Measurements from ENCODE around the gene ZFPL1.

The ZFPL1 gene

DNA sequence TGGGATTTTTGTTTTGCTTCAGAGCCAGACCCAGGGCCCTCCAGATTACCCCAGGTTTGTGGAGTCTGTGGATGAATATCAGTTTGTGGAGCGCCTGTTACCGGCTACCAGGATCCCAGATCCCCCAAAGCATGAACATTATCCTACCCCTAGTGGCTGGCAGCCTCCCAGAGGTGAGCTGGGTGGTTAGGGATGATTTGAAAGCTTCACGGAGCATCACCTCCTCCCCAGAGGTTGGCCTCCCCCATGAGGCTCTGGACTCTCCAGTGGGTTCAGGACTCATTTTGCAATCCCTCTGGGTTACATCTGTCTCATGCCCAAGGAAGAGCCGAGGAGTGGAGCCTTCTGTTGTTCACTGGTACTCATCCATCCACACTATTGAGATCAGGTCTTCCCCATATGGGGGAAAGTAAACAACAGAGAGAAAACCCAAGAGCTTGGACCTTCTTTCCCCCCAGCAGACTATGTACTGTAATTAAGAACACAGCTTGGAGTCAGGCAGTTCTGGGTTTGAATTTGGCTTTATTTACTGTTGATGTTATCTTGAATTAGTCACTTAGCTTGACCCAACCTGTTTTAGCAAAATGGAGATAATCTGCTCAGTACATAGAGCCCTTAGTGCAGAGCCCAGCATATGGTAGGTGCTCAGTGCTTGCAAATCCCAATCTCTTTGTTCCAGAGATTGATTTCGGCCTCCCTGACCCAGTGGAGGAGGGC, 40.6 kb downstream of the ZFPL1 start:
- TF ChIP-seq, protein P1, sequence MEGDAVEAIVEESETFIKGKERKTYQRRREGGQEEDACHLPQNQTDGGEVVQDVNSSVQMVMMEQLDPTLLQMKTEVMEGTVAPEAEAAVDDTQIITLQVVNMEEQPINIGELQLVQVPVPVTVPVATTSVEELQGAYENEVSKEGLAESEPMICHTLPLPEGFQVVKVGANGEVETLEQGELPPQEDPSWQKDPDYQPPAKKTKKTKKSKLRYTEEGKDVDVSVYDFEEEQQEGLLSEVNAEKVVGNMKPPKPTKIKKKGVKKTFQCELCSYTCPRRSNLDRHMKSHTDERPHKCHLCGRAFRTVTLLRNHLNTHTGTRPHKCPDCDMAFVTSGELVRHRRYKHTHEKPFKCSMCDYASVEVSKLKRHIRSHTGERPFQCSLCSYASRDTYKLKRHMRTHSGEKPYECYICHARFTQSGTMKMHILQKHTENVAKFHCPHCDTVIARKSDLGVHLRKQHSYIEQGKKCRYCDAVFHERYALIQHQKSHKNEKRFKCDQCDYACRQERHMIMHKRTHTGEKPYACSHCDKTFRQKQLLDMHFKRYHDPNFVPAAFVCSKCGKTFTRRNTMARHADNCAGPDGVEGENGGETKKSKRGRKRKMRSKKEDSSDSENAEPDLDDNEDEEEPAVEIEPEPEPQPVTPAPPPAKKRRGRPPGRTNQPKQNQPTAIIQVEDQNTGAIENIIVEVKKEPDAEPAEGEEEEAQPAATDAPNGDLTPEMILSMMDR (conservative IDR thresholded peaks at IDR 0.05): no peak
- TF ChIP-seq ZFX (IDR thresholded peaks at IDR 0.05): no peak
- H3K27ac ChIP-seq: peak overlapping the region; percentile 25

- no peak for TF ChIP-seq ZFX (IDR thresholded peaks at IDR 0.05)
- TF ChIP-seq, protein P1 (conservative IDR thresholded peaks at IDR 0.05): no peak
- H3K27ac ChIP-seq: peak overlapping the region; percentile 25
Observed at GRCh38 chr11:65125197-65126056, 41.4 kb downstream of the ZFPL1 start.

GRCh38 chr11:65126624-65127274, 42.7 kb downstream of the ZFPL1 start:
- H3K27ac ChIP-seq: no peak overlapping the region
- TF ChIP-seq, protein P1 (conservative IDR thresholded peaks at IDR 0.05): no peak
- TF ChIP-seq ZFX (IDR thresholded peaks at IDR 0.05): no peak

GRCh38 chr11:65127473-65128181, 43.6 kb downstream of the ZFPL1 start:
- TF ChIP-seq, protein P1 (conservative IDR thresholded peaks at IDR 0.05): no peak
- no peak for TF ChIP-seq ZFX (IDR thresholded peaks at IDR 0.05)
- H3K27ac ChIP-seq: no peak overlapping the region

GRCh38 chr11:65128182-65129145, 44.4 kb downstream of the ZFPL1 start:
- no peak overlapping the region for H3K27ac ChIP-seq
- no peak for TF ChIP-seq ZFX (IDR thresholded peaks at IDR 0.05)
- TF ChIP-seq, protein P1 (conservative IDR thresholded peaks at IDR 0.05): no peak

Measured in C4-2B (cell line).